Measurements from ENCODE around the gene ACVR1B. TPM values are rescaled to one million over a fixed set of nuclear protein-coding genes. Genes with fewer than 3 reads are reported as not detected.

ACVR1B gene
- total RNA-seq, 1 experiment from 2014 or later: 13.4 TPM

GRCh38 chr12:51974646-51975045, 23.1 kb downstream of the ACVR1B start:
- intact Hi-C loops (cut with micrococcal nuclease; ENCODE audit: unreplicated experiment): no loop called here
- ChIA-PET CTCF (no interaction called here), POLR2A (ENCODE audit: unreplicated experiment) (no interaction called here)

GRCh38 chr12:51975196-51975595, 23.7 kb downstream of the ACVR1B start:
- intact Hi-C loops (cut with micrococcal nuclease; ENCODE audit: unreplicated experiment): no loop called here
- Histone ChIP-seq H3K9me3 (ENCODE audit: insufficient read depth, low read depth) (no peaks in the 10 kb centered on the region), H3K4me1 (replicated peaks; ENCODE audit: insufficient read depth) (0 out of 2 replicates have a peak, but pooled peaks cover 3% of the 10 kb centered on the region), H3K9me2 (ENCODE audit: insufficient read depth) (no peaks in the 10 kb centered on the region), H3K79me2 (ENCODE audit: low read depth) (no peaks in the 10 kb centered on the region), H3F3A (ENCODE audit: insufficient read depth, low read depth) (peaks cover 6% of the 10 kb centered on the region; the same call in 1 of the 2 replicates), H3K27ac (no peak overlapping the region), H4K20me1 (ENCODE audit: insufficient read depth) (peaks cover 22% of the 10 kb centered on the region), H2AFZ (no peak overlapping the region), H3K4me3 (no peak overlapping the region), H3K4me2 (no peak overlapping the region), H3K36me3 (ENCODE audit: low read depth) (no peaks in the 10 kb centered on the region), H3K27me3 (ENCODE audit: insufficient read depth, low read depth) (no peaks in the 10 kb centered on the region)
- ChIA-PET POLR2A (ENCODE audit: unreplicated experiment) (no interaction called here), CTCF (no interaction called here)
- no TSS peak for BruUV-seq (replicated peaks)
- DNase-seq: no peak
- TF ChIP-seq, protein P1, sequence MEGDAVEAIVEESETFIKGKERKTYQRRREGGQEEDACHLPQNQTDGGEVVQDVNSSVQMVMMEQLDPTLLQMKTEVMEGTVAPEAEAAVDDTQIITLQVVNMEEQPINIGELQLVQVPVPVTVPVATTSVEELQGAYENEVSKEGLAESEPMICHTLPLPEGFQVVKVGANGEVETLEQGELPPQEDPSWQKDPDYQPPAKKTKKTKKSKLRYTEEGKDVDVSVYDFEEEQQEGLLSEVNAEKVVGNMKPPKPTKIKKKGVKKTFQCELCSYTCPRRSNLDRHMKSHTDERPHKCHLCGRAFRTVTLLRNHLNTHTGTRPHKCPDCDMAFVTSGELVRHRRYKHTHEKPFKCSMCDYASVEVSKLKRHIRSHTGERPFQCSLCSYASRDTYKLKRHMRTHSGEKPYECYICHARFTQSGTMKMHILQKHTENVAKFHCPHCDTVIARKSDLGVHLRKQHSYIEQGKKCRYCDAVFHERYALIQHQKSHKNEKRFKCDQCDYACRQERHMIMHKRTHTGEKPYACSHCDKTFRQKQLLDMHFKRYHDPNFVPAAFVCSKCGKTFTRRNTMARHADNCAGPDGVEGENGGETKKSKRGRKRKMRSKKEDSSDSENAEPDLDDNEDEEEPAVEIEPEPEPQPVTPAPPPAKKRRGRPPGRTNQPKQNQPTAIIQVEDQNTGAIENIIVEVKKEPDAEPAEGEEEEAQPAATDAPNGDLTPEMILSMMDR (conservative IDR thresholded peaks at IDR 0.05): no peak
- TF ChIP-seq EZH2 (IDR thresholded peaks at IDR 0.05; ENCODE audit: low read depth): no peak

More at GRCh38 chr12:51974646-51975045, 23.1 kb downstream of the ACVR1B start:
- no peak overlapping the region for H2AFZ ChIP-seq
- H3K9me3 ChIP-seq (ENCODE audit: insufficient read depth, low read depth): no peaks in the 10 kb centered on the region
- H3K36me3 ChIP-seq (ENCODE audit: low read depth): no peaks in the 10 kb centered on the region
- H4K20me1 ChIP-seq (ENCODE audit: insufficient read depth): peaks cover 22% of the 10 kb centered on the region
- no peaks in the 10 kb centered on the region for H3K79me2 ChIP-seq (ENCODE audit: low read depth)
- no peak for TF ChIP-seq EZH2 (IDR thresholded peaks at IDR 0.05; ENCODE audit: low read depth)
- H3K4me2 ChIP-seq: no peak overlapping the region
- no peak overlapping the region for H3K27ac ChIP-seq
- no peak for DNase-seq
- H3K4me3 ChIP-seq: no peak overlapping the region
- peaks cover 1% of the 10 kb centered on the region; the same call in 1 of the 2 replicates for H3F3A ChIP-seq (ENCODE audit: insufficient read depth, low read depth)
- BruUV-seq (replicated peaks): no TSS peak
- H3K4me1 ChIP-seq (replicated peaks; ENCODE audit: insufficient read depth): 0 out of 2 replicates have a peak, but pooled peaks cover 3% of the 10 kb centered on the region
- no peaks in the 10 kb centered on the region for H3K9me2 ChIP-seq (ENCODE audit: insufficient read depth)
- no peaks in the 10 kb centered on the region for H3K27me3 ChIP-seq (ENCODE audit: insufficient read depth, low read depth)

DNA sequence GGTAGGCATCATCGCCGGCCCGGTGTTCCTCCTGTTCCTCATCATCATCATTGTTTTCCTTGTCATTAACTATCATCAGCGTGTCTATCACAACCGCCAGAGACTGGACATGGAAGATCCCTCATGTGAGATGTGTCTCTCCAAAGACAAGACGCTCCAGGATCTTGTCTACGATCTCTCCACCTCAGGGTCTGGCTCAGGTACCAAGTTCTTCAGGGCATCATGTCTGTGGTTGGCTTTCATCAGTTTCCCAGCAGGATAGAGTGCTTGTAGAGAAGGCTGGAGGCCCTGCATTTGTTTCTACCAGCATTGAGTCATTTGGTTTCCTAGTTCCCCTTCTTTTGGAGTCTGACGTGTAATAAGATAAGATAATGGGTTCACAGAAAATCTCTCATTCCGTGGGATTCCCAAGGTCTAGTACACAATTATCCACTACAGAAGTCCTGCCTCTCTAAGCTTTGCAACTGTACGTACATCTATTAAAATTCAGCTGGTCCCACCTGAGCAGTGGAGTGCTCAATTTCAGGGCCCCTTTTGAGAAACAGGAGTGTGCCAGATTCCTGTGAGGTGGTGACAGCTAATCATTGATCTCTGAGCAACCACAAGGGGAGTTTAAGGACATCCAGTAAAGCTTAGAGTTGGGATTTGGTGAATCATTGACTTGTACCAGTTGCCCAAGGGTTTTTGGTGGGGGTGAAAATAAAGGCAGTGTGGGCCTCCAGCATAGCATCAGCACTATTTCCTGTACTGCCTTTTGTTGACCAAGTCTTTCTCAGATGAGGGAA, 25.1 kb downstream of the ACVR1B start:
- no peak for DNase-seq
- ChIA-PET POLR2A (ENCODE audit: unreplicated experiment) (no interaction called here), CTCF (interaction anchor here (1.2 kb wide), 1 partner anchor 81 kb away, joined by 3 read pairs; no protein-coding TSS in a partner anchor)
- Histone ChIP-seq H3K9me3 (ENCODE audit: insufficient read depth, low read depth) (no peaks in the 10 kb centered on the region), H3F3A (ENCODE audit: insufficient read depth, low read depth) (peaks cover 6% of the 10 kb centered on the region; the same call in 1 of the 2 replicates), H3K4me1 (replicated peaks; ENCODE audit: insufficient read depth) (0 out of 2 replicates have a peak, but pooled peaks cover 2% of the 10 kb centered on the region), H3K4me3 (no peak overlapping the region), H2AFZ (no peak overlapping the region), H3K4me2 (no peak overlapping the region), H4K20me1 (ENCODE audit: insufficient read depth) (peaks cover 18% of the 10 kb centered on the region), H3K36me3 (ENCODE audit: low read depth) (no peaks in the 10 kb centered on the region), H3K27me3 (ENCODE audit: insufficient read depth, low read depth) (no peaks in the 10 kb centered on the region), H3K27ac (no peak overlapping the region), H3K9me2 (ENCODE audit: insufficient read depth) (no peaks in the 10 kb centered on the region), H3K79me2 (ENCODE audit: low read depth) (no peaks in the 10 kb centered on the region)
- TF ChIP-seq, protein P1 (conservative IDR thresholded peaks at IDR 0.05): no peak
- TF ChIP-seq EZH2 (IDR thresholded peaks at IDR 0.05; ENCODE audit: low read depth): no peak
- no TSS peak for BruUV-seq (replicated peaks)
- intact Hi-C loops (cut with micrococcal nuclease; ENCODE audit: unreplicated experiment): no loop called here

Data from PC-9 (cell line).